Sigmoid colon (tissue), 7 donors: Measurements from ENCODE around the gene ACVR1. TPM values are rescaled to one million over a fixed set of nuclear protein-coding genes. Genes with fewer than 3 reads are reported as not detected.

ENCODE experiments used
- DNase-seq: peaks from one replicate; pipeline ENCODE4 v3.0.0-alpha.2; 2019
- H3K27ac ChIP-seq, 4 donors: fragments of 200-600 bp; sonication (generic); one replicate each; pipeline ENCODE4 v1.5.1; 2016 to 2019; ENCODE audit warnings: mild to moderate bottlenecking in 1 of 4
- H3K27me3 ChIP-seq, 3 donors: fragments of 200-600 bp; sonication (generic); one replicate each; pipeline ENCODE4 v1.5.1; 2019; ENCODE audit warnings: mild to moderate bottlenecking in 1 of 3
- H3K36me3 ChIP-seq, 4 donors: fragments of 200-600 bp; sonication (generic); one replicate each; pipeline ENCODE4 v1.5.1; 2016 to 2019
- H3K4me1 ChIP-seq, 4 donors: fragments of 200-600 bp; sonication (generic); one replicate each; pipeline ENCODE4 v1.5.1; 2017 to 2019
- H3K4me3 ChIP-seq, 4 donors: fragments of 200-600 bp; sonication (generic); one replicate each; pipeline ENCODE4 v1.5.1; 2017 to 2019; ENCODE audit warnings: mild to moderate bottlenecking in 2 of 4, moderate library complexity in 1 of 4
- H3K9me3 ChIP-seq, 4 donors: fragments of 200-600 bp in 3 of 4; sonication (generic) in 3 of 4; one replicate each; pipeline versions ENCODE4 v1.5.1 to v1.6.1; 2013 to 2019
- CTCF ChIP-seq, 4 experiments: fragments of 450-650 bp in 3 of 4; fragments of 200-600 bp in 1 of 4; IDR thresholded peaks; one replicate each; pipeline ENCODE4 v1.5.1; 2016 to 2019; ENCODE audit warnings: antibody characterized with exemption in 4 of 4, mild to moderate bottlenecking in 3 of 4, moderate library complexity in 2 of 4
- EP300 ChIP-seq, 4 donors: sonication (generic); formaldehyde crosslinking; IDR thresholded peaks; one replicate each; pipeline ENCODE4 v1.6.1; 2017; ENCODE audit warnings: antibody characterized with exemption in 4 of 4
- POLR2A ChIP-seq, 2 donors: fragments of 450-650 bp; IDR thresholded peaks; one replicate each; pipeline ENCODE4 v1.6.1; 2016; ENCODE audit warnings: antibody characterized with exemption in 2 of 2, mild to moderate bottlenecking in 2 of 2, moderate library complexity in 2 of 2
- POLR2AphosphoS5 ChIP-seq, 4 donors: sonication (generic); formaldehyde crosslinking; IDR thresholded peaks; one replicate each; pipeline ENCODE4 v1.6.1; 2017; ENCODE audit warnings: antibody characterized with exemption in 4 of 4
- WGBS, 2 donors: extraction: QIAGEN DNeasy Blood & Tissue Kit; methylation state at CpG; one replicate each; pipeline ENCODE4 v1.1.7; 2013; 5-methylcytosine and 5-hydroxymethylcytosine counted together
- intact Hi-C: fragments of 100-400 bp; cut with DNase I; formaldehyde crosslinking; loops from one replicate; pipeline ENCODE4 v1.15.1; 2023
- polyA plus RNA-seq, 3 donors: library from polyadenylated mRNA; stranded (reverse); fragments of 200-250 nt; gene quantifications; one replicate each; pipeline ENCODE4 v1.2.3, GENCODE V29; 2013
- total RNA-seq, 4 donors: library from RNA; depleted of rRNA; stranded (reverse); fragments of >200 nt; gene quantifications; one replicate each; pipeline ENCODE4 v1.1.0, GENCODE V29; 2016
- donor health status: healthy with polysubstance abuse.
- donor health status: Bipolar disorder and iron deficiency.
- donor health status: healthy.

Gene ACVR1
- total and polyA plus RNA-seq, 7 donors: 2.3 to 36.0 (median 20.0) TPM

- peaks cover 0 to 55% (median 36%) of the 10 kb centered on the region in 4 donors for H3K4me1 ChIP-seq
- H3K4me3 ChIP-seq: no peak overlapping the region
- intact Hi-C loops: no loop called here
- H3K36me3 ChIP-seq: no peaks in the 10 kb centered on the region
- no peaks in the 10 kb centered on the region for H3K9me3 ChIP-seq
- no peak overlapping the region for H3K27ac ChIP-seq
- DNase-seq: no peak
- H3K27me3 ChIP-seq: no peaks in the 10 kb centered on the region
- TF ChIP-seq CTCF (IDR thresholded peaks at IDR 0.05) (no peak), EP300 (IDR thresholded peaks at IDR 0.05) (no peak), POLR2A (IDR thresholded peaks at IDR 0.05) (no peak), POLR2AphosphoS5 (IDR thresholded peaks at IDR 0.05) (no peak)
- 95 to 97% methylated on average over 1 of the region's 1 CpG for WGBS, 2 donors
These were observed 33.0 kb downstream of the ACVR1 start for GRCh38 chr2:157843081-157843480.

- WGBS, 2 donors: 80 to 88% methylated on average over 3 of the region's 3 CpGs
- H3K36me3 ChIP-seq: no peaks in the 10 kb centered on the region
- H3K4me1 ChIP-seq: peaks cover 0 to 58% (median 42%) of the 10 kb centered on the region in 4 donors
- intact Hi-C loops: no loop called here
- no peaks in the 10 kb centered on the region for H3K9me3 ChIP-seq
- no peaks in the 10 kb centered on the region for H3K27me3 ChIP-seq
- no peak overlapping the region for H3K27ac ChIP-seq
- DNase-seq: no peak
- H3K4me3 ChIP-seq: no peak overlapping the region
- TF ChIP-seq POLR2A (IDR thresholded peaks at IDR 0.05) (no peak), POLR2AphosphoS5 (IDR thresholded peaks at IDR 0.05) (no peak), EP300 (IDR thresholded peaks at IDR 0.05) (no peak), CTCF (IDR thresholded peaks at IDR 0.05) (no peak)
These were observed 33.8 kb downstream of the ACVR1 start for GRCh38 chr2:157842106-157842879.

GRCh38 chr2:157841485-157841884 is 34.6 kb downstream of the ACVR1 start:
- WGBS, 2 donors: 97 to 98% methylated on average over 2 of the region's 2 CpGs
- no peak for DNase-seq
- no peak overlapping the region for H3K4me3 ChIP-seq
- no peak overlapping the region for H3K27ac ChIP-seq
- intact Hi-C loops: no loop called here
- H3K27me3 ChIP-seq: no peaks in the 10 kb centered on the region
- H3K36me3 ChIP-seq: no peaks in the 10 kb centered on the region
- H3K4me1 ChIP-seq: peaks cover 0 to 60% (median 50%) of the 10 kb centered on the region in 4 donors
- no peaks in the 10 kb centered on the region for H3K9me3 ChIP-seq
- TF ChIP-seq CTCF (IDR thresholded peaks at IDR 0.05) (no peak), POLR2AphosphoS5 (IDR thresholded peaks at IDR 0.05) (no peak), EP300 (IDR thresholded peaks at IDR 0.05) (no peak), POLR2A (IDR thresholded peaks at IDR 0.05) (no peak)

- Histone ChIP-seq H3K9me3 (no peaks in the 10 kb centered on the region), H3K4me1 (peaks cover 0 to 60% (median 50%) of the 10 kb centered on the region in 4 donors), H3K27me3 (no peaks in the 10 kb centered on the region), H3K4me3 (no peak overlapping the region), H3K36me3 (no peaks in the 10 kb centered on the region), H3K27ac (no peak overlapping the region)
- intact Hi-C loops: no loop called here
- TF ChIP-seq POLR2A (IDR thresholded peaks at IDR 0.05) (no peak), EP300 (IDR thresholded peaks at IDR 0.05) (no peak), POLR2AphosphoS5 (IDR thresholded peaks at IDR 0.05) (no peak)
- WGBS, 2 donors: 67 to 77% methylated on average over 10 of the region's 10 CpGs
- no peak for DNase-seq
These were observed 35.5 kb downstream of the ACVR1 start for GRCh38 chr2:157840568-157841156.

GRCh38 chr2:157839822-157840221 is 36.3 kb downstream of the ACVR1 start:
- peak overlapping the region in 2 of 4 donors; percentile 80 to 82 for H3K27ac ChIP-seq

More at GRCh38 chr2:157839822-157840221, 36.3 kb downstream of the ACVR1 start:
- Histone ChIP-seq H3K36me3 (no peaks in the 10 kb centered on the region), H3K4me1 (peaks cover 0 to 60% (median 51%) of the 10 kb centered on the region in 4 donors), H3K4me3 (no peak overlapping the region), H3K27me3 (no peaks in the 10 kb centered on the region), H3K9me3 (no peaks in the 10 kb centered on the region)
- DNase-seq: no peak
- WGBS, 2 donors: 94% methylated on average over 2 of the region's 2 CpGs
- intact Hi-C loops: loop anchor here (2.0 kb wide), 1 partner anchor 37 kb away; the partner anchor contains the start of gene ACVR1
- TF ChIP-seq POLR2A (IDR thresholded peaks at IDR 0.05) (no peak), CTCF (IDR thresholded peaks at IDR 0.05) (no peak), POLR2AphosphoS5 (IDR thresholded peaks at IDR 0.05) (no peak), EP300 (IDR thresholded peaks at IDR 0.05) (no peak)
